Right lobe of liver (tissue), 4 donors: ENCODE measurements around the gene ORC6.

Source experiments
- CTCF ChIP-seq, 4 donors: fragments of 200-600 bp in 3 of 4; fragments of 450-650 bp in 1 of 4; IDR thresholded peaks; one replicate each; pipeline versions ENCODE4 v1.5.1 to v1.8.0; 2016 to 2022; ENCODE audit warnings: antibody characterized with exemption in 4 of 4, mild to moderate bottlenecking in 2 of 4
- POLR2A ChIP-seq: fragments of 450-650 bp; IDR thresholded peaks from one replicate; pipeline ENCODE4 v1.6.1; 2017; ENCODE audit warnings: antibody characterized with exemption, mild to moderate bottlenecking
- donor health status: DM: no; HTN: no; CAD: no.
- donor health status: DM: no; HTN: no; CAD: no.
- donor health status: DM: no; HTN: yes; CAD: no.

GRCh38 chr16:46720619-46721018, 31.2 kb downstream of the ORC6 start:
- no peak for TF ChIP-seq CTCF (IDR thresholded peaks at IDR 0.05)
- TF ChIP-seq POLR2A: no peak
